ENCODE measurements around the gene KANK2. TPM values are rescaled to one million over a fixed set of nuclear protein-coding genes. Genes with fewer than 3 reads are reported as not detected.
A peak's percentile ranks its signal among the peaks of the same experiment; 100 is the strongest.

The KANK2 gene
- 11.0 and 12.9 TPM in 2 replicates for total RNA-seq (2016; rRNA removed; fragmentation: Illumina TruSeq; extraction: Trizol)
- 1.5 TPM in 2 replicates for total RNA-seq (2016; cell fraction: cytosol; rRNA removed; fragmentation: Illumina TruSeq; extraction: Trizol; ENCODE audit: low read depth)
- total RNA-seq (2016; cell fraction: insoluble cytoplasmic fraction; rRNA removed; fragmentation: Illumina TruSeq; extraction: Trizol) = 10.8 and 16.5 TPM in 2 replicates
- total RNA-seq (2016; cell fraction: membrane; rRNA removed; fragmentation: Illumina TruSeq; extraction: Trizol) = 6.2 TPM in 2 replicates
- total RNA-seq (2016; cell fraction: nucleus; rRNA removed; fragmentation: Illumina TruSeq; extraction: Trizol) = 12.8 and 13.5 TPM in 2 replicates
- 5.7 and 6.8 TPM in 2 replicates for polyA plus RNA-seq (2011; rRNA removed)
- 4.3 and 5.1 TPM in 2 replicates for polyA plus RNA-seq (2011; cell fraction: cytosol; rRNA removed)
- polyA plus RNA-seq (2011; cell fraction: nucleus; rRNA removed) = 21.5 and 24.8 TPM in 2 replicates
- 7.1 and 11.3 TPM in 2 replicates for polyA plus RNA-seq (2012)
- 0.79 and 1.2 TPM in 2 replicates for polyA plus RNA-seq (2016; cell fraction: cytosol; fragmentation: Illumina TruSeq; extraction: Trizol; ENCODE audit: low read depth)
- polyA plus RNA-seq (2016; cell fraction: insoluble cytoplasmic fraction; fragmentation: Illumina TruSeq; extraction: Trizol; ENCODE audit: low read depth) = 8.4 and 13.7 TPM in 2 replicates
- polyA plus RNA-seq (2016; cell fraction: membrane; fragmentation: Illumina TruSeq; extraction: Trizol; ENCODE audit: low read depth) = 2.9 and 3.9 TPM in 2 replicates
- polyA plus RNA-seq (2016; cell fraction: nucleus; fragmentation: Illumina TruSeq; extraction: Trizol; ENCODE audit: insufficient read depth, low read depth) = 27.2 and 28.0 TPM in 2 replicates
- 25.5 and 78.0 TPM in 2 replicates for polyA minus RNA-seq (2011; rRNA and poly(A)+ RNA removed; ENCODE audit: low replicate concordance)
- polyA minus RNA-seq (2011; cell fraction: cytosol; rRNA and poly(A)+ RNA removed) = 8.5 and 9.8 TPM in 2 replicates
- 5.2 and 9.0 TPM in 2 replicates for polyA minus RNA-seq (2011; cell fraction: nucleus; rRNA and poly(A)+ RNA removed)
- Bru-seq, nascent RNA = percentile 41 among the genes with signal in this experiment
- percentile 56 among the genes with signal in this experiment for BruChase-seq, experiment 1, labeled RNA remaining after a 6-hour chase
- percentile 50 among the genes with signal in this experiment for BruChase-seq, experiment 2, labeled RNA remaining after a 2-hour chase
- long read RNA-seq, experiment 1, partial matches to known transcripts = 0 of 2 reads
- long read RNA-seq, experiment 1, other reads (novel, unspliced or antisense) = 2 of 2 reads
- long read RNA-seq, experiment 2, partial matches to known transcripts = 1 of 16 reads
- long read RNA-seq, experiment 2, other reads (novel, unspliced or antisense) = 15 of 16 reads

DNA sequence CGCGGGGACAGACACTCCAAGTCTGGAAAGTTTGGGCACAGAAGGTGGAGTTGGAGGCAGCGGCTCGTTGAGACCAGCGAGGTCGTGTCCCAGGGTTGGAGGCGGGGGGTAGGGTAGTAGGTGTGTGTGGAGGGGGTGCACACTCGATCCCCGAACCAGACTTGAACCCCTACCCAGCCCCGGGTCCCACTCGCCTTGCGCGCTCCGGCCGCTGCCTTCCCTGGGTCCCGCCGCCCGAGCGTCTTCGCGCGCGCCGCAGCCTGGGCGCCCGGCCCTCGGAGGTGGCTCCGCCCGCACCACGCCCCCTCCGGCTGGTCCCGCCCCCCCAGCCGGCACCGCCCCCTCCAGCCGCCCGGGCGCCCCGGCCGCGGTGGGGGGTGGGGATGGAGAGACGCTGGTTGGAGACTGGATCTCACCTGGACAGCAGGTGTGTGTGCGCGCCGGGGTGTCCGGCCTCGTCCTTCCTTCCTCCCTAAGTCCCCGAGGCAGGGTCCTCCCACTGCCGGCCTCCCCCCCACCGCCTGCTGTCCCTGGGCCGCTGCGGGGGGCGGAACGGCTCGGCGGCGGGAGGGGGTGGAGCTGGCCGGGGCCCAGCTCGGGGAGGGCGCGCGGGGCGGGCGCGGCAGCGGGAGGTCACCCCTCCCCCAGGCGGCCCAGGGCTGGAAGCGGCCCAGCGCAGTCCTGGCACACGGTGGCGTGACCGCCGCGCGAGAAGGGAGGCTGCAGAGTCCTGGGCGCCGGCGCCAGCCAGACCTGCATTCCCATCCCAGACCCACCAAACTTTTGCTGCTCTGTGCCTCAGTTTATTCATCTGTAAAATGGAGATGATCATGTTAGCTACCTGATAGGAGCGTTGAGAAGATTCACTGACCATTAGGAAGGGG lies at the start of gene KANK2:
Gene KANK2, minus strand, starts transcription at position 255 of the 884 bp plus-strand sequence. CDS start 3,034 bp downstream, outside the sequence.
- no peak for FAIRE-seq
- H2AFZ ChIP-seq (ENCODE audit: low read length) = no peak within 1 kb of the TSS
- WGBS (ENCODE audit: low lambda C conversion rate) = 5% methylated on average over 13 of the region's 78 CpGs
- TF ChIP-seq, protein P1, sequence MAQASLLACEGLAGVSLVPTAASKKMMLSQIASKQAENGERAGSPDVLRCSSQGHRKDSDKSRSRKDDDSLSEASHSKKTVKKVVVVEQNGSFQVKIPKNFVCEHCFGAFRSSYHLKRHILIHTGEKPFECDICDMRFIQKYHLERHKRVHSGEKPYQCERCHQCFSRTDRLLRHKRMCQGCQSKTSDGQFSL (CRISPR knock-in tag; IDR thresholded peaks at IDR 0.05) = peak; percentile 83; the same call in 1 of the 2 replicates
- 0 out of 2 replicates have a peak, but pooled peaks have one; percentile 13 for TF ChIP-seq ZNF747 (CRISPR knock-in tag; IDR thresholded peaks at IDR 0.05; ENCODE audit: borderline replicate concordance)
- TF ChIP-seq, protein P2, sequence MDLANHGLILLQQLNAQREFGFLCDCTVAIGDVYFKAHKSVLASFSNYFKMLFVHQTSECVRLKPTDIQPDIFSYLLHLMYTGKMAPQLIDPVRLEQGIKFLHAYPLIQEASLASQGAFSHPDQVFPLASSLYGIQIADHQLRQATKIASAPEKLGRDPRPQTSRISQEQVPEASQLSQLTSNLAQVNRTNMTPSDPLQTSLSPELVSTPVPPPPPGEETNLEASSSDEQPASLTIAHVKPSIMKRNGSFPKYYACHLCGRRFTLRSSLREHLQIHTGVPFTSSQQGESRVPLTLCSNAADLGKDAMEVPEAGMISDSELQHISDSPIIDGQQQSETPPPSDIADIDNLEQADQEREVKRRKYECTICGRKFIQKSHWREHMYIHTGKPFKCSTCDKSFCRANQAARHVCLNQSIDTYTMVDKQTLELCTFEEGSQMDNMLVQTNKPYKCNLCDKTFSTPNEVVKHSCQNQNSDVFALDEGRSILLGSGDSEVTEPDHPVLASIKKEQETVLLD (CRISPR knock-in tag; IDR thresholded peaks at IDR 0.05; ENCODE audit: low read depth) = peak; percentile 80
- TF ChIP-seq SAP130 (CRISPR knock-in tag; IDR thresholded peaks at IDR 0.05; ENCODE audit: low read depth) = peak; percentile 70
- peak; percentile 41 for TF ChIP-seq ASH2L (IDR thresholded peaks at IDR 0.05; ENCODE audit: insufficient read length, low read depth, low read length)
- TF ChIP-seq SOX5 (CRISPR knock-in tag; IDR thresholded peaks at IDR 0.05; ENCODE audit: borderline replicate concordance) = 0 out of 2 replicates have a peak, but pooled peaks have one; percentile 41
- TF ChIP-seq ZSCAN21 (CRISPR knock-in tag; IDR thresholded peaks at IDR 0.05; ENCODE audit: borderline replicate concordance) = 0 out of 2 replicates have a peak, but pooled peaks have one; percentile 36
- no peak for TF ChIP-seq FOXA1 (IDR thresholded peaks at IDR 0.05)
- peak; percentile 24; the same call in 1 of the 2 replicates for TF ChIP-seq FOXA1 (CRISPR knock-in tag; IDR thresholded peaks at IDR 0.05)
- TF ChIP-seq DRAP1 (CRISPR knock-in tag; IDR thresholded peaks at IDR 0.05) = peak; percentile 9; the same call in 1 of the 2 replicates
- no peak for TF ChIP-seq MZF1 (CRISPR knock-in tag; IDR thresholded peaks at IDR 0.05; ENCODE audit: borderline replicate concordance)
- TF ChIP-seq SRY (CRISPR knock-in tag; IDR thresholded peaks at IDR 0.05) = peak; percentile 21; the same call in 1 of the 2 replicates
- peak; percentile 38 for TF ChIP-seq MED8 (CRISPR knock-in tag; IDR thresholded peaks at IDR 0.05; ENCODE audit: insufficient replicate concordance)
- no peak for TF ChIP-seq PAX8 (CRISPR knock-in tag; IDR thresholded peaks at IDR 0.05; ENCODE audit: borderline replicate concordance)
- no peak for TF ChIP-seq SIX1 (CRISPR knock-in tag; IDR thresholded peaks at IDR 0.05; ENCODE audit: borderline replicate concordance)
- TF ChIP-seq TAF1 (CRISPR knock-in tag; IDR thresholded peaks at IDR 0.05) = 0 out of 2 replicates have a peak, but pooled peaks have one; percentile 22

More for the DNA sequence above, at the start of gene KANK2:
- ChIA-PET POLR2A (interaction anchor here (0.9 to 1.7 kb wide), 5 partner anchors 39 to 68 kb away, joined by 3 to 21 read pairs (median 5); no protein-coding TSS in a partner anchor), CTCF (ENCODE audit: low intra/inter-chr PET ratio, low total read pairs) (no interaction called here)
- H3K4me2 ChIP-seq (ENCODE audit: low read depth, low read length) = peak within 1 kb of the TSS; percentile 96
- ATAC-seq (peak; percentile 86), DNase-seq (ENCODE audit: low spot score) (peak; percentile 68)
- no peaks in the 10 kb centered on the region; a peak in 1 of 5 replicates for H3K27me3 ChIP-seq (ENCODE audit: control insufficient read depth in 1 of 2, insufficient read depth in 2 of 2, low read length in 2 of 2)
- TSS peak; percentile 39 for BruUV-seq (replicated peaks)
- H3K9me3 ChIP-seq (ENCODE audit: low read length) = no peaks in the 10 kb centered on the region
- in situ Hi-C loops (cut with HindIII; ENCODE audit: extremely low pct_ligation_motif_present, low pct_unique_long_range_greater_than_20kb) = loop anchor here (5.0 kb wide), 1 partner anchor 40 kb away; the partner anchor contains the start of gene SPC24
- peaks cover 2 to 14% of the 10 kb centered on the region in 2 experiments; a peak in 1 of 5 replicates for H3K36me3 ChIP-seq (replicated peaks in 1 of 2; ENCODE audit: control insufficient read depth in 1 of 2, insufficient read depth in 2 of 2, low read length in 2 of 2)
- H3K9ac ChIP-seq (ENCODE audit: insufficient read depth, low read depth, low read length) = peak within 1 kb of the TSS; percentile 79
- H3K4me1 ChIP-seq (ENCODE audit: insufficient read depth, low read length) = peaks cover 18% of the 10 kb centered on the region
- H4K20me1 ChIP-seq (ENCODE audit: insufficient read depth, low read length) = no peaks in the 10 kb centered on the region
- H3K79me2 ChIP-seq (ENCODE audit: insufficient read depth, low read length) = no peaks in the 10 kb centered on the region
- peak within 1 kb of the TSS; percentile 72 to 89 (median 83) for H3K4me3 ChIP-seq (replicated peaks in 1 of 3; ENCODE audit: insufficient read depth in 1 of 3, low read depth in 2 of 3, low read length in 3 of 3)
- intact Hi-C loops (cut with micrococcal nuclease; ENCODE audit: unreplicated experiment) = no loop called here
- H3K27ac ChIP-seq (ENCODE audit: extremely low read length, insufficient read depth, low read length) = peak within 1 kb of the TSS; percentile 49

Measured in HepG2 (cell line).